ENCODE measurements around the gene LPCAT3. TPM values are rescaled to one million over a fixed set of nuclear protein-coding genes. Genes with fewer than 3 reads are reported as not detected.

LPCAT3 gene
- total and polyA plus RNA-seq, 2 of the 13 experiments (the other 11 are each of a cell fraction or from before 2014, with no cell fraction given) = 44.5 to 64.3 TPM

DNA sequence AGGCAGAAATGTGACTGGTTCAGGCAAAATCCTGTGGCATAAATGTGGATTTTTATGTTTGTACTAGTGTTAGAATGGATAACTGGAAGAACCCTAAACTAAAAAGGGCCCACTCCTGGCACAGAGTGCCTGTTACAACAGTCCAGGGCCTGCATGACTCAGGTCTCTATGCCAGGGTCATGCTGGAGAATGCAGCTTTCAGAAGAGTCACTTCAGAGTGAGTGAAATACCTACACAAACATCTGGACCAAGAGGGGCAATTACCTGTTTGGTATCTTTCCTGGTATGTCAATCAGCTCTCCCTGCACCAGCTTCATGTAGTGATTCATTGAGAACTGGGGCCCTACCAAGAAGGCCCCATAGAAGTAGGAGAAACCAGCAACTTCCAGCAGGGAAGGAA lies 37.5 kb downstream of the LPCAT3 start (continued):
- TF ChIP-seq TBL1XR1 (IDR thresholded peaks at IDR 0.05; ENCODE audit: borderline replicate concordance, low read length, partially characterized antibody) (no peak), CHD4 (IDR thresholded peaks at IDR 0.05; ENCODE audit: borderline replicate concordance, low read length) (0 out of 2 replicates have a peak, but pooled peaks have one; percentile 60), RORA (CRISPR knock-in tag; IDR thresholded peaks at IDR 0.05) (no peak), ZNF124 (CRISPR knock-in tag; IDR thresholded peaks at IDR 0.05) (no peak), GATAD1 (CRISPR knock-in tag; IDR thresholded peaks at IDR 0.05) (no peak), NFE2 (CRISPR knock-in tag; IDR thresholded peaks at IDR 0.05) (0 out of 2 replicates have a peak, but pooled peaks have one; percentile 43), PLRG1 (conservative IDR thresholded peaks at IDR 0.05) (no peak), RBM22 (optimal IDR thresholded peaks at IDR 0.05; ENCODE audit: low read length) (no peak)
- TF ChIP-seq, protein P1, sequence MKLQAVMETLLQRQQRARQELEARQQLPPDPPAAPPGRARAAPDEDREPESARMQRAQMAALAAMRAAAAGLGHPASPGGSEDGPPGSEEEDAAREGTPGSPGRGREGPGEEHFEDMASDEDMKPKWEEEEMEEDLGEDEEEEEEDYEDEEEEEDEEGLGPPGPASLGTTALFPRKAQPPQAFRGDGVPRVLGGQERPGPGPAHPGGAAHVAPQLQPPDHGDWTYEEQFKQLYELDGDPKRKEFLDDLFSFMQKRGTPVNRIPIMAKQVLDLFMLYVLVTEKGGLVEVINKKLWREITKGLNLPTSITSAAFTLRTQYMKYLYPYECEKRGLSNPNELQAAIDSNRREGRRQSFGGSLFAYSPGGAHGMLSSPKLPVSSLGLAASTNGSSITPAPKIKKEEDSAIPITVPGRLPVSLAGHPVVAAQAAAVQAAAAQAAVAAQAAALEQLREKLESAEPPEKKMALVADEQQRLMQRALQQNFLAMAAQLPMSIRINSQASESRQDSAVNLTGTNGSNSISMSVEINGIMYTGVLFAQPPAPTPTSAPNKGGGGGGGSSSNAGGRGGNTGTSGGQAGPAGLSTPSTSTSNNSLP (IDR thresholded peaks at IDR 0.05; ENCODE audit: low read depth, low read length) = 0 out of 2 replicates have a peak, but pooled peaks have one; percentile 20
- TF ChIP-seq, protein P2, sequence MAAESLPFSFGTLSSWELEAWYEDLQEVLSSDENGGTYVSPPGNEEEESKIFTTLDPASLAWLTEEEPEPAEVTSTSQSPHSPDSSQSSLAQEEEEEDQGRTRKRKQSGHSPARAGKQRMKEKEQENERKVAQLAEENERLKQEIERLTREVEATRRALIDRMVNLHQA (CRISPR knock-in tag; IDR thresholded peaks at IDR 0.05) = no peak
- TF ChIP-seq, protein P3, sequence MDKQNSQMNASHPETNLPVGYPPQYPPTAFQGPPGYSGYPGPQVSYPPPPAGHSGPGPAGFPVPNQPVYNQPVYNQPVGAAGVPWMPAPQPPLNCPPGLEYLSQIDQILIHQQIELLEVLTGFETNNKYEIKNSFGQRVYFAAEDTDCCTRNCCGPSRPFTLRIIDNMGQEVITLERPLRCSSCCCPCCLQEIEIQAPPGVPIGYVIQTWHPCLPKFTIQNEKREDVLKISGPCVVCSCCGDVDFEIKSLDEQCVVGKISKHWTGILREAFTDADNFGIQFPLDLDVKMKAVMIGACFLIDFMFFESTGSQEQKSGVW (CRISPR knock-in tag; IDR thresholded peaks at IDR 0.05; ENCODE audit: borderline replicate concordance) = no peak
- TF ChIP-seq, protein P4, sequence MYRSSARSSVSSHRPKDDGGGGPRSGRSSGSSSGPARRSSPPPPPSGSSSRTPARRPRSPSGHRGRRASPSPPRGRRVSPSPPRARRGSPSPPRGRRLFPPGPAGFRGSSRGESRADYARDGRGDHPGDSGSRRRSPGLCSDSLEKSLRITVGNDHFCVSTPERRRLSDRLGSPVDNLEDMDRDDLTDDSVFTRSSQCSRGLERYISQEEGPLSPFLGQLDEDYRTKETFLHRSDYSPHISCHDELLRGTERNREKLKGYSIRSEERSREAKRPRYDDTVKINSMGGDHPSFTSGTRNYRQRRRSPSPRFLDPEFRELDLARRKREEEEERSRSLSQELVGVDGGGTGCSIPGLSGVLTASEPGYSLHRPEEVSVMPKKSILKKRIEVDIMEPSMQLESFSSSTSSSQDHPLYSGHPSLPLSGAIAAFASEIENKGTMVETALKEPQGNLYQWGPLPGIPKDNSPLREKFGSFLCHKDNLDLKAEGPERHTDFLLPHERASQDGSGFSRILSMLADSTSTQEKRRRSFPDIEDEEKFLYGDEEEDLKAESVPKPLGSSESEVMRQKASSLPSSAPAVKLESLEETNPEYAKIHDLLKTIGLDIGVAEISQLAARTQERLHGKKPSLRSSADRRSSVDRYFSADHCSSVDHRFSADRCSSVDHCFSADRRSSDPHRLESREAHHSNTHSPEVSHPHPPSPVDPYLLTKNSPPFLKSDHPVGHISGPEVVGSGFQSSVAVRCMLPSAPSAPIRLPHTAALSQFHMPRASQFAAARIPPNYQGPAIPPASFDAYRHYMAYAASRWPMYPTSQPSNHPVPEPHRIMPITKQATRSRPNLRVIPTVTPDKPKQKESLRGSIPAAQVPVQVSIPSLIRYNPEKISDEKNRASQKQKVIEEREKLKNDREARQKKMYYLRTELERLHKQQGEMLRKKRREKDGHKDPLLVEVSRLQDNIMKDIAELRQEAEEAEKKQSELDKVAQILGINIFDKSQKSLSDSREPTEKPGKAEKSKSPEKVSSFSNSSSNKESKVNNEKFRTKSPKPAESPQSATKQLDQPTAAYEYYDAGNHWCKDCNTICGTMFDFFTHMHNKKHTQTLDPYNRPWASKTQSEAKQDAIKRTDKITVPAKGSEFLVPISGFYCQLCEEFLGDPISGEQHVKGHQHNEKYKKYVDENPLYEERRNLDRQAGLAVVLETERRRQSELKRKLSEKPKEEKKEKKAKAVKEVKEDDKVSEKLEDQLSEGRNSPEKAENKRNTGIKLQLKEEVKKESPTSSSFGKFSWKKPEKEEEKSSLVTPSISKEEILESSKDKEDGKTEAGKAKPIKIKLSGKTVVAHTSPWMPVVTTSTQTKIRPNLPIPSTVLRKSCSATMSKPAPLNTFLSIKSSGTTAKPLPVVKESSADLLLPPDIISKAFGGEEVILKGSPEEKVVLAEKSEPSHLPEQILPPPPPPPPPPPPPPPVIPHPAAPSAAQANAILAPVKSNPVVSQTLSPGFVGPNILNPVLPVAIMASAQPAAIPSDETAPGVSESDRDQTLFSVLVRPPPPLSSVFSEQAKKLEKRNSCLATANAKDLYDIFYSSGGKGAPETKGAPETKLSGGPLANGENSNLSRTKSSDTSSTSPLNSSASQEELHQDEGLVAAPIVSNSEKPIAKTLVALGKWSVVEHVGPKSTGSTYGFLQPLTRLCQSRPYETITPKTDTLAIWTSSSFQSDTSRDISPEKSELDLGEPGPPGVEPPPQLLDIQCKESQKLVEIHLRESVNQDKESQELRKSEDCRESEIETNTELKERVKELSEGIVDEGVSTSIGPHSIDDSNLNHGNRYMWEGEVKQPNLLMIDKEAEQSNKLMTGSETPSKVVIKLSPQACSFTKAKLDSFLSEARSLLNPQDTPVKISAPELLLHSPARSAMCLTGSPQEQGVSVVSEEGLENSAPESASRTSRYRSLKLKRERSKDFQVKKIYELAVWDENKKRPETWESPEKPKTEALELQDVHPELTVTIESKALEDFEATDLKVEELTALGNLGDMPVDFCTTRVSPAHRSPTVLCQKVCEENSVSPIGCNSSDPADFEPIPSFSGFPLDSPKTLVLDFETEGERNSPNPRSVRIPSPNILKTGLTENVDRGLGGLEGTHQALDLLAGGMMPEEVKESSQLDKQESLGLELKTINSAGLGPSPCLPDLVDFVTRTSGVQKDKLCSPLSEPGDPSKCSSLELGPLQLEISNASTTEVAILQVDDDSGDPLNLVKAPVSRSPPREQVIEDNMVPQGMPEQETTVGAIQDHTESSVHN (CRISPR knock-in tag; IDR thresholded peaks at IDR 0.05) = no peak
- TF ChIP-seq, protein P5, sequence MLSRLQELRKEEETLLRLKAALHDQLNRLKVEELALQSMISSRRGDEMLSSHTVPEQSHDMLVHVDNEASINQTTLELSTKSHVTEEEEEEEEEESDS (CRISPR knock-in tag; IDR thresholded peaks at IDR 0.05; ENCODE audit: borderline replicate concordance) = no peak
- TF ChIP-seq, protein P6, sequence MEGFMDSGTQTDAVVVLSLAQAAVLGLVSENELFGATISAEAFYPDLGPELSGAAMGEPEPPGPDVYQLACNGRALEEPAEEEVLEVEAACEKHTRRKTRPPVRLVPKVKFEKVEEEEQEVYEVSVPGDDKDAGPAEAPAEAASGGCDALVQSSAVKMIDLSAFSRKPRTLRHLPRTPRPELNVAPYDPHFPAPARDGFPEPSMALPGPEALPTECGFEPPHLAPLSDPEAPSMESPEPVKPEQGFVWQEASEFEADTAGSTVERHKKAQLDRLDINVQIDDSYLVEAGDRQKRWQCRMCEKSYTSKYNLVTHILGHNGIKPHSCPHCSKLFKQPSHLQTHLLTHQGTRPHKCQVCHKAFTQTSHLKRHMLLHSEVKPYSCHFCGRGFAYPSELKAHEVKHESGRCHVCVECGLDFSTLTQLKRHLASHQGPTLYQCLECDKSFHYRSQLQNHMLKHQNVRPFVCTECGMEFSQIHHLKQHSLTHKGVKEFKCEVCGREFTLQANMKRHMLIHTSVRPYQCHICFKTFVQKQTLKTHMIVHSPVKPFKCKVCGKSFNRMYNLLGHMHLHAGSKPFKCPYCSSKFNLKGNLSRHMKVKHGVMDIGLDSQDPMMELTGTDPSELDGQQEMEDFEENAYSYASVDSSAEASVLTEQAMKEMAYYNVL (CRISPR knock-in tag; IDR thresholded peaks at IDR 0.05; ENCODE audit: borderline replicate concordance) = no peak
- TF ChIP-seq, protein P7, sequence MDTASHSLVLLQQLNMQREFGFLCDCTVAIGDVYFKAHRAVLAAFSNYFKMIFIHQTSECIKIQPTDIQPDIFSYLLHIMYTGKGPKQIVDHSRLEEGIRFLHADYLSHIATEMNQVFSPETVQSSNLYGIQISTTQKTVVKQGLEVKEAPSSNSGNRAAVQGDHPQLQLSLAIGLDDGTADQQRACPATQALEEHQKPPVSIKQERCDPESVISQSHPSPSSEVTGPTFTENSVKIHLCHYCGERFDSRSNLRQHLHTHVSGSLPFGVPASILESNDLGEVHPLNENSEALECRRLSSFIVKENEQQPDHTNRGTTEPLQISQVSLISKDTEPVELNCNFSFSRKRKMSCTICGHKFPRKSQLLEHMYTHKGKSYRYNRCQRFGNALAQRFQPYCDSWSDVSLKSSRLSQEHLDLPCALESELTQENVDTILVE (CRISPR knock-in tag; IDR thresholded peaks at IDR 0.05) = no peak

All from HepG2 (cell line).